Liver (tissue), 9 donors: ENCODE measurements around the gene TCF7L2. TPM values are rescaled to one million over a fixed set of nuclear protein-coding genes. Genes with fewer than 3 reads are reported as not detected.

Experiments
- DNase-seq: peaks from one replicate; pipeline ENCODE4 v3.0.0-alpha.2; 2017; ENCODE audit warnings: low spot score
- H3K27ac ChIP-seq, 2 donors: one replicate each; pipeline ENCODE4 v1.7.0; 2013; ENCODE audit warnings: inconsistent platforms in 2 of 2, low read length in 2 of 2, control low read depth in 1 of 2, low read depth in 1 of 2, mild to moderate bottlenecking in 1 of 2
- H3K27me3 ChIP-seq, 4 donors: one replicate each; pipeline versions ENCODE4 v1.6.1 to v1.7.0; 2013; ENCODE audit warnings: low read length in 3 of 4, inconsistent platforms in 1 of 4, mild to moderate bottlenecking in 1 of 4, moderate library complexity in 1 of 4; ENCODE audit not compliant: control insufficient read depth in 4 of 4, insufficient read depth in 4 of 4
- H3K36me3 ChIP-seq, 4 donors: one replicate each; pipeline versions ENCODE4 v1.6.1 to v1.7.0; 2013; ENCODE audit warnings: low read length in 3 of 4, mild to moderate bottlenecking in 3 of 4, low read depth in 1 of 4, moderate library complexity in 1 of 4; ENCODE audit not compliant: control insufficient read depth in 4 of 4, insufficient read depth in 3 of 4
- H3K4me1 ChIP-seq, 4 donors: one replicate each; pipeline versions ENCODE4 v1.6.1 to v1.7.0; 2013; ENCODE audit warnings: low read length in 3 of 4, mild to moderate bottlenecking in 3 of 4, moderate library complexity in 1 of 4; ENCODE audit not compliant: control insufficient read depth in 4 of 4, insufficient read depth in 4 of 4
- H3K4me3 ChIP-seq, 3 donors: one replicate each; pipeline versions ENCODE4 v1.6.1 to v1.7.0; 2013; ENCODE audit warnings: low read length in 3 of 3, control low read depth in 1 of 3, low read depth in 1 of 3, mild to moderate bottlenecking in 1 of 3
- H3K9ac ChIP-seq, 2 donors: one replicate each; pipeline ENCODE4 v1.7.0; 2013; ENCODE audit warnings: low read length in 2 of 2, mild to moderate bottlenecking in 2 of 2, moderate library complexity in 2 of 2, control low read depth in 1 of 2, low read depth in 1 of 2
- H3K9me3 ChIP-seq, 4 donors: one replicate each; pipeline versions ENCODE4 v1.6.1 to v1.7.0; 2013; ENCODE audit warnings: low read length in 3 of 4; ENCODE audit not compliant: control insufficient read depth in 4 of 4
- ATF3 ChIP-seq: IDR thresholded peaks from 2 replicates; pipeline ENCODE4 v1.6.1; 2016; ENCODE audit warnings: antibody characterized with exemption
- EGR1 ChIP-seq, 2 donors: IDR thresholded peaks; 2 replicates each; pipeline ENCODE4 v1.6.1; 2016 to 2018; ENCODE audit warnings: antibody characterized with exemption in 2 of 2, low read depth in 2 of 2
- FOXA1 ChIP-seq: IDR thresholded peaks from 2 replicates; pipeline ENCODE4 v1.6.1; 2016; ENCODE audit warnings: antibody characterized with exemption
- FOXA2 ChIP-seq: IDR thresholded peaks from 2 replicates; pipeline ENCODE4 v1.6.1; 2016; ENCODE audit warnings: antibody characterized with exemption
- GABPA ChIP-seq, 2 donors: IDR thresholded peaks in 1 of 2; conservative IDR thresholded peaks in 1 of 2; 2 replicates each; pipeline ENCODE4 v1.6.1; 2016; ENCODE audit warnings: antibody characterized with exemption in 2 of 2, mild to moderate bottlenecking in 1 of 2, moderate library complexity in 1 of 2
- HNF4A ChIP-seq, 2 donors: conservative IDR thresholded peaks; 2 replicates each; pipeline ENCODE4 v1.6.1; 2016; ENCODE audit warnings: antibody characterized with exemption in 2 of 2, mild to moderate bottlenecking in 2 of 2
- HNF4G ChIP-seq: IDR thresholded peaks from 2 replicates; pipeline ENCODE4 v1.6.1; 2016; ENCODE audit warnings: antibody characterized with exemption
- JUND ChIP-seq, 2 donors: IDR thresholded peaks; 2 replicates each; pipeline ENCODE4 v1.6.1; 2016; ENCODE audit warnings: antibody characterized with exemption in 2 of 2
- MAX ChIP-seq: IDR thresholded peaks from 2 replicates; pipeline ENCODE4 v1.6.1; 2016; ENCODE audit warnings: antibody characterized with exemption
- NR2F2 ChIP-seq: IDR thresholded peaks from 2 replicates; pipeline ENCODE4 v1.6.1; 2016; ENCODE audit warnings: antibody characterized with exemption
- RAD21 ChIP-seq, 2 donors: IDR thresholded peaks; 2 replicates each; pipeline ENCODE4 v1.6.1; 2016; ENCODE audit warnings: antibody characterized with exemption in 2 of 2, mild to moderate bottlenecking in 2 of 2
- REST ChIP-seq: IDR thresholded peaks from 2 replicates; pipeline ENCODE4 v1.6.1; 2016; ENCODE audit warnings: antibody characterized with exemption, mild to moderate bottlenecking
- RXRA ChIP-seq, 2 donors: IDR thresholded peaks; 2 replicates each; pipeline ENCODE4 v1.6.1; 2017 to 2018; ENCODE audit warnings: antibody characterized with exemption in 2 of 2, mild to moderate bottlenecking in 1 of 2
- SP1 ChIP-seq: IDR thresholded peaks from 2 replicates; pipeline ENCODE4 v1.6.1; 2018; ENCODE audit warnings: antibody characterized with exemption, mild to moderate bottlenecking
- TAF1 ChIP-seq: conservative IDR thresholded peaks from 2 replicates; pipeline ENCODE4 v1.6.1; 2016; ENCODE audit warnings: antibody characterized with exemption, mild to moderate bottlenecking
- YY1 ChIP-seq: IDR thresholded peaks from 2 replicates; pipeline ENCODE4 v1.6.1; 2016; ENCODE audit warnings: antibody characterized with exemption, mild to moderate bottlenecking
- ZBTB33 ChIP-seq: IDR thresholded peaks from 2 replicates; pipeline ENCODE4 v1.6.1; 2016; ENCODE audit warnings: antibody characterized with exemption
- WGBS: extraction: QIAGEN DNeasy Blood & Tissue Kit; methylation state at CpG from one replicate; pipeline ENCODE4 v1.1.7; 2013; 5-methylcytosine and 5-hydroxymethylcytosine counted together
- polyA plus RNA-seq, 2 donors: library from polyadenylated mRNA; stranded (reverse) in 1 of 2; unstranded in 1 of 2; fragments of 200-250 nt in 1 of 2; fragments of >200 nt in 1 of 2; fragmentation: Nextera tagmentation in 1 of 2; extraction: Ambion mirVana in 1 of 2; gene quantifications; one replicate each; pipeline versions ENCODE4 v1.2.1 to v1.2.3, GENCODE V29; 2013 to 2015
- total RNA-seq, 2 donors: library from RNA; depleted of rRNA; stranded (reverse); fragments of >200 nt; gene quantifications; one replicate each; pipeline ENCODE4 v1.2.3, GENCODE V29; 2014
- TF ChIP-seq, protein P1 (sequence below): fragments of 150-350 bp; IDR thresholded peaks from 2 replicates; pipeline ENCODE4 v1.5.1; 2017; ENCODE audit warnings: improper control_type of control experiment, low read depth, low read length; ENCODE audit not compliant: missing input control
- donor health status: healthy.
- donor health status: healthy.
- donor health status: healthy.
- donor health status: healthy.
- donor health status: healthy.

TCF7L2 gene
- total and polyA plus RNA-seq, 4 donors = 4.9 to 18.0 (median 8.3) TPM

DNA sequence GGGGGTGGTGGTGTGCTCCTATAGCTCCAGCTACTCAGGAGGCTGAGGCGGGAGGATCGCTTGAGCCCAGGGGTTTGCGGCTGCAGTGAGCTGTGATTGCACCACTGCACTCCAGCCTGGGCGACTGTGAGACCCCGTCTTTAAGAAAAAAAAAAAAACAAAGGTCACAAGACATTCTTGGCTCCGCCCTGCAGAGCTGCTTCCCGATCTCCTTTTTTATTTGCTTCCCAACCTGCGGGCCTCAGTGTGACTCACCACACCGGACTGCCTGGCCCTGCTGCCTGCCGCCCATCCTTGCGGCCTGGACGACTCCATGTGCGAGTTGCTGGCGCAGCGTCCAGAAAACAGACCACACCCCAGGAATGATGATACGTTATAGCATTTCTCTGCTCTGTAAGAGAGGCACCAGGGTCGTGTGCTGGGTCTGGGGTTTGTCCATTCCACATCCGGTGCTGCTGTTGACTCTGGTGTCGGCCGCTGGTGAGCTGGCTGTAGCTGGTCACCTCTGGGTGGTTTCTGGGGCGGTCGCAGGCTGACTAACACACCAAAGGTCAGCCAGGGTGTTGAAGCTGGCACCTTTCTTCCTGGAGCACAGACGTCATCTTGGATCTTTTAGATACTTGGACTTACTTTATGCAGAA, 123.6 kb downstream of the TCF7L2 start:
- H3K9me3 ChIP-seq = no peaks in the 10 kb centered on the region
- H3K27ac ChIP-seq = peak overlapping the region; percentile 62 to 71
- 49% methylated on average over 23 of the region's 23 CpGs for WGBS
- H3K9ac ChIP-seq = no peak overlapping the region
- H3K4me3 ChIP-seq = peak overlapping the region in 1 of 3 donors; percentile 22
- peak; percentile 71 for TF ChIP-seq NR2F2
- peak; percentile 72 for TF ChIP-seq FOXA1
- peak; percentile 79 for TF ChIP-seq YY1
- TF ChIP-seq HNF4G = no peak
- TF ChIP-seq SP1 = peak; percentile 74
- TF ChIP-seq ATF3 = peak; percentile 25
- TF ChIP-seq RAD21 (IDR thresholded peaks at IDR 0.05) = peak; percentile 40 to 52
- peak; percentile 53 for TF ChIP-seq ZBTB33
- peak; percentile 59 for TF ChIP-seq MAX
- TF ChIP-seq TAF1 = no peak
- TF ChIP-seq, protein P1, sequence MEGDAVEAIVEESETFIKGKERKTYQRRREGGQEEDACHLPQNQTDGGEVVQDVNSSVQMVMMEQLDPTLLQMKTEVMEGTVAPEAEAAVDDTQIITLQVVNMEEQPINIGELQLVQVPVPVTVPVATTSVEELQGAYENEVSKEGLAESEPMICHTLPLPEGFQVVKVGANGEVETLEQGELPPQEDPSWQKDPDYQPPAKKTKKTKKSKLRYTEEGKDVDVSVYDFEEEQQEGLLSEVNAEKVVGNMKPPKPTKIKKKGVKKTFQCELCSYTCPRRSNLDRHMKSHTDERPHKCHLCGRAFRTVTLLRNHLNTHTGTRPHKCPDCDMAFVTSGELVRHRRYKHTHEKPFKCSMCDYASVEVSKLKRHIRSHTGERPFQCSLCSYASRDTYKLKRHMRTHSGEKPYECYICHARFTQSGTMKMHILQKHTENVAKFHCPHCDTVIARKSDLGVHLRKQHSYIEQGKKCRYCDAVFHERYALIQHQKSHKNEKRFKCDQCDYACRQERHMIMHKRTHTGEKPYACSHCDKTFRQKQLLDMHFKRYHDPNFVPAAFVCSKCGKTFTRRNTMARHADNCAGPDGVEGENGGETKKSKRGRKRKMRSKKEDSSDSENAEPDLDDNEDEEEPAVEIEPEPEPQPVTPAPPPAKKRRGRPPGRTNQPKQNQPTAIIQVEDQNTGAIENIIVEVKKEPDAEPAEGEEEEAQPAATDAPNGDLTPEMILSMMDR = no peak
- peak; percentile 75 to 92 for TF ChIP-seq HNF4A (conservative IDR thresholded peaks at IDR 0.05)
- TF ChIP-seq EGR1 (IDR thresholded peaks at IDR 0.05; ENCODE audit: low read depth in 2 of 2) = no peak
- peak; percentile 7 to 91 for TF ChIP-seq JUND (IDR thresholded peaks at IDR 0.05)
- peak in 1 of 2 donors; percentile 65 for TF ChIP-seq GABPA (IDR thresholded peaks at IDR 0.05 in 1 of 2, conservative IDR thresholded peaks at IDR 0.05 in 1 of 2)
- peak; percentile 63 to 88 for TF ChIP-seq RXRA (IDR thresholded peaks at IDR 0.05)
- peak; percentile 91 for TF ChIP-seq FOXA2
- TF ChIP-seq REST = peak; percentile 26
- no peak for DNase-seq
- H3K36me3 ChIP-seq = peaks cover under 1 to 5% (median 3%) of the 10 kb centered on the region in 4 donors
- H3K27me3 ChIP-seq = no peaks in the 10 kb centered on the region
- H3K4me1 ChIP-seq = peaks cover 4 to 12% (median 7%) of the 10 kb centered on the region in 4 donors
